RWPE2 (cell line): Measurements from ENCODE around the gene TPRKB.

ENCODE experiments used
- ATAC-seq: fragments of 200-7000 bp; cut with Tn5 transposase; 3 replicates; pipeline ENCODE4 v1.9.1; 2021; ENCODE audit warnings: low read depth
- DNase-seq: peaks from one replicate; pipeline ENCODE4 v3.0.0-alpha.2; 2020; ENCODE audit warnings: low spot score
- H3K27ac ChIP-seq: fragments of 450-650 bp; 2 replicates; pipeline ENCODE4 v1.5.1; 2017; ENCODE audit warnings: mild to moderate bottlenecking; ENCODE audit not compliant: poor library complexity, severe bottlenecking
- H3K27me3 ChIP-seq: fragments of 250-450 bp; sonication (Bioruptor Pico); 2 replicates; pipeline ENCODE4 v1.5.1; 2021; ENCODE audit warnings: mild to moderate bottlenecking, moderate library complexity; ENCODE audit not compliant: insufficient read depth, poor library complexity, severe bottlenecking
- H3K36me3 ChIP-seq: fragments of 250-450 bp; sonication (Bioruptor Pico); 2 replicates; pipeline ENCODE4 v1.5.1; 2020; ENCODE audit warnings: low read depth, mild to moderate bottlenecking, moderate library complexity
- H3K4me1 ChIP-seq: fragments of 250-450 bp; sonication (Bioruptor Pico); 2 replicates; pipeline ENCODE4 v1.5.1; 2021; ENCODE audit warnings: mild to moderate bottlenecking, moderate library complexity; ENCODE audit not compliant: insufficient read depth, poor library complexity, severe bottlenecking
- H3K4me3 ChIP-seq: fragments of 250-450 bp; sonication (Bioruptor Pico); 2 replicates; pipeline ENCODE4 v1.5.1; 2021; ENCODE audit warnings: mild to moderate bottlenecking, moderate library complexity; ENCODE audit not compliant: severe bottlenecking
- H3K9me3 ChIP-seq: fragments of 250-450 bp; sonication (Bioruptor Pico); 2 replicates; pipeline ENCODE4 v1.5.1; 2021; ENCODE audit warnings: mild to moderate bottlenecking, moderate library complexity; ENCODE audit not compliant: severe bottlenecking
- TF ChIP-seq, protein P1 (sequence below): fragments of 450-650 bp; IDR thresholded peaks from one replicate; pipeline ENCODE4 v1.5.1; 2017; ENCODE audit warnings: mild to moderate bottlenecking, moderate library complexity; ENCODE audit not compliant: poor library complexity, severe bottlenecking

Gene TPRKB

DNA sequence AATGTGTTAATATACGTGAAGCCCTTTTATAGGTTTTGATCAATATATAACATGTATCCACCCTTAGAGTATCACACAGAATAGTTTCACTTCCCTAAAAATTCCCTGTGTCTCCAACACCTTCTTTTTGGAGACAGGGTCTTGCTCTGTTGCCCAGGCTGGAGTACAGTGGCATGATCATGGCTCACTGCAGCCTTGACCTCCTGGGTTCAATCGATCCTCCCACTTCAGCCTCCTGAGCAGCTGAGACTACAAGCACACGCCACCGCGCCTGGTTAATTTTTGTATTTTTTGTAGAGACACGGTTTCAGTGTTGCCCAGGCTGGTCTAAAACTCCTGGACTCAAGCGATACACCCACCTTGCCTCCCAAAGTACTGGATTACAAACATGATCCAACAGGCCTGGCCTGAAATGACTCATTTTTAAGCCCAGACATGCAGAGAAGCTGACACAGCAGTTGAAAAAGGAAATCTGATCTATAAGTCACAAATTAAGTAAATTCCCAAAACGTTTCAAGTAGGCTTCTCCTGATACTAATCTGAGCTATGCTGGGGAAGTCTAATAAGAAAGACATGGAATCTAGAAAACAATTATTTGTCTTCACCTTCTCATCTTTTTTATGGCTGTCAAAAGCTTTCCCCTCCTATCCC, 39.8 kb upstream of the TPRKB start:
- peak; percentile 72 for ATAC-seq

DNA sequence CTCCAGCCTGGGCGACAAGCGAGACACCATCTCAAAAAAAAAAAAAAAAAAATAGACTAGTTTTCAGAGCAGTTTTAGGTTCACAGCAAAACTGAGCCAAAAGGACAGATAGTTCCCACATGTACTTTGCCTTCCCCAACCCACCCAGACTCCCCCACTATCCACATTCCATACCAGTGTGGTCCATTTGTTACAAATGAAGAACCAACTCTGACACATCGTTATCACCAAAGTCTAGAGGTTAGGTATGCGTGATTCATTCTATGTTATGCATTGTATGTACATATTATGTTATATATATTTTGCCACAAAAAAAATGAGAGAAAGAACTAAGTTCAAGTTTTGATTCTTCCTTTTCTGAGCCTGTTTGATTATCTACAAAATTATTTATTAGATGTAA, 39.2 kb upstream of the TPRKB start:
- ATAC-seq (peak; percentile 80), DNase-seq (no peak)
- Histone ChIP-seq H3K27ac (peak overlapping the region; percentile 97), H3K4me3 (no peak overlapping the region), H3K4me1 (peaks cover 32% of the 10 kb centered on the region), H3K9me3 (no peaks in the 10 kb centered on the region), H3K36me3 (peaks cover 65% of the 10 kb centered on the region), H3K27me3 (no peaks in the 10 kb centered on the region)
- TF ChIP-seq, protein P1, sequence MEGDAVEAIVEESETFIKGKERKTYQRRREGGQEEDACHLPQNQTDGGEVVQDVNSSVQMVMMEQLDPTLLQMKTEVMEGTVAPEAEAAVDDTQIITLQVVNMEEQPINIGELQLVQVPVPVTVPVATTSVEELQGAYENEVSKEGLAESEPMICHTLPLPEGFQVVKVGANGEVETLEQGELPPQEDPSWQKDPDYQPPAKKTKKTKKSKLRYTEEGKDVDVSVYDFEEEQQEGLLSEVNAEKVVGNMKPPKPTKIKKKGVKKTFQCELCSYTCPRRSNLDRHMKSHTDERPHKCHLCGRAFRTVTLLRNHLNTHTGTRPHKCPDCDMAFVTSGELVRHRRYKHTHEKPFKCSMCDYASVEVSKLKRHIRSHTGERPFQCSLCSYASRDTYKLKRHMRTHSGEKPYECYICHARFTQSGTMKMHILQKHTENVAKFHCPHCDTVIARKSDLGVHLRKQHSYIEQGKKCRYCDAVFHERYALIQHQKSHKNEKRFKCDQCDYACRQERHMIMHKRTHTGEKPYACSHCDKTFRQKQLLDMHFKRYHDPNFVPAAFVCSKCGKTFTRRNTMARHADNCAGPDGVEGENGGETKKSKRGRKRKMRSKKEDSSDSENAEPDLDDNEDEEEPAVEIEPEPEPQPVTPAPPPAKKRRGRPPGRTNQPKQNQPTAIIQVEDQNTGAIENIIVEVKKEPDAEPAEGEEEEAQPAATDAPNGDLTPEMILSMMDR = no peak

More for the DNA sequence above, 39.8 kb upstream of the TPRKB start:
- Histone ChIP-seq H3K27me3 (no peaks in the 10 kb centered on the region), H3K4me1 (peaks cover 32% of the 10 kb centered on the region), H3K9me3 (no peaks in the 10 kb centered on the region), H3K36me3 (peaks cover 64% of the 10 kb centered on the region), H3K4me3 (no peak overlapping the region), H3K27ac (peak overlapping the region; percentile 97)
- peak; percentile 78 for DNase-seq
- TF ChIP-seq, protein P1 = no peak

DNA sequence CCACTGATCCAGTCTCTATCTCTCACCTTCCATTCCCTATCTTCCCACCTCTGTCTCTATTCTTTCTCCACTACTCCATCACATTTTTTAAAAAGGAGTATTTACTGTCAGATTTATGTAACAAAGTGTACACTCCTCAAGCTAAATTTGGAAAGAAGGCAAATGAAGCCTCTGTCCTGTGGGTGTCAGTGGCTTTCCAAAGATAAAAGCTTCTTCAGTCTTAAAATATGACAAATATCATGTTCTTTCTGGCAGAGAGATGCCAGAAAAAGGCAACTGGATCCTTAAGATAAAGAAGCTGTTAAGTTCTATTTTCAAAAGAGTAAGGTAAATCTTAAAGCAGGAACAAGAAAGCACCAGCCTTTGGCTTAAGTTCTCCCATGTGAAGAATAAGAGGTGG, 35.7 kb upstream of the TPRKB start:
- peaks cover 24% of the 10 kb centered on the region for H3K4me1 ChIP-seq
- ATAC-seq = no peak
- TF ChIP-seq, protein P1 = no peak
- H3K27ac ChIP-seq = no peak overlapping the region
- H3K9me3 ChIP-seq = no peaks in the 10 kb centered on the region
- peaks cover 86% of the 10 kb centered on the region for H3K36me3 ChIP-seq
- no peak for DNase-seq
- no peak overlapping the region for H3K4me3 ChIP-seq
- H3K27me3 ChIP-seq = no peaks in the 10 kb centered on the region

DNA sequence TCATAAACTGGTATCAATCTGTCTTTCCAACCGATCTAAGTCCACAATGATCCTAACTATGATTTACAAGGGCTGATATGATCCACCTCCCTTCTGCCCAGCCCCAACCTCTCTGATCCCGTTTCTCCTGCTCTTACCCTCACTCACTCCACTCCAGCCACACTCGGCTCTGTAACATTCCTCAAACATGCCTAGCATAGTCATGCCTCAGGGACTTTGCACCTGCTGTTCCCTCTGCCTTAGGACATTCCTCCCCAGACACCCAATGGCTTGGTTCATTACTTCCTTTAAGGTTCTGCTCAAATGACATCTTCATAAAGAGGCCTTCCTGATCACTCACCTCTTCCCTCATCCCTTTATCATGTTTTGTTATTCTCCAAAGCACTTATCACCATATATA, 33.6 kb upstream of the TPRKB start:
- TF ChIP-seq, protein P1 = no peak
- ATAC-seq (no peak), DNase-seq (no peak)
- H3K36me3 ChIP-seq = peaks cover 86% of the 10 kb centered on the region
- no peaks in the 10 kb centered on the region for H3K9me3 ChIP-seq
- H3K4me3 ChIP-seq = no peak overlapping the region
- no peak overlapping the region for H3K27ac ChIP-seq
- H3K27me3 ChIP-seq = no peaks in the 10 kb centered on the region
- peaks cover 5% of the 10 kb centered on the region for H3K4me1 ChIP-seq

DNA sequence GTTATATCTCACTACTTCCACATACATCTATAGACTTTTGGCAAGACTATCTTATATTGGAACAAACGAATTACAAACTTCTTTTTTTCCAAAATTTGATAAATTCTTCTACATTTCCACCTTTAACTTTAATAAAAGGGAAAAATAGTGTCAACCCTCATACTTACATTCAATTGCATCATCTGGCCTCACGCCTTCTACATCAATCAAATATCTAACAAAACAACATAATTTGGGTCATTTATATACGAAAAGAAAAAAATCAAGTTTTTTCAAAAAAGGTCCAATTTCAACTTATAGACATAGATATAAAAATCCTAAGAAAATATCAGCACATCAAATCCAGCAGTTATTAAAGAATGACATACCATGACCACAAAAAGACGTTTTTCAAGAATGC, 29.8 kb upstream of the TPRKB start:
- ATAC-seq (no peak), DNase-seq (no peak)
- Histone ChIP-seq H3K9me3 (no peaks in the 10 kb centered on the region), H3K36me3 (peaks cover 89% of the 10 kb centered on the region), H3K4me1 (no peaks in the 10 kb centered on the region), H3K27me3 (no peaks in the 10 kb centered on the region), H3K27ac (no peak overlapping the region), H3K4me3 (no peak overlapping the region)
- TF ChIP-seq, protein P1 = no peak
